Measurements from ENCODE around the gene GLB1L. TPM values are rescaled to one million over a fixed set of nuclear protein-coding genes. Genes with fewer than 3 reads are reported as not detected.

GLB1L gene
- total RNA-seq, 2 experiments from 2014 or later = 2.1 TPM

DNA sequence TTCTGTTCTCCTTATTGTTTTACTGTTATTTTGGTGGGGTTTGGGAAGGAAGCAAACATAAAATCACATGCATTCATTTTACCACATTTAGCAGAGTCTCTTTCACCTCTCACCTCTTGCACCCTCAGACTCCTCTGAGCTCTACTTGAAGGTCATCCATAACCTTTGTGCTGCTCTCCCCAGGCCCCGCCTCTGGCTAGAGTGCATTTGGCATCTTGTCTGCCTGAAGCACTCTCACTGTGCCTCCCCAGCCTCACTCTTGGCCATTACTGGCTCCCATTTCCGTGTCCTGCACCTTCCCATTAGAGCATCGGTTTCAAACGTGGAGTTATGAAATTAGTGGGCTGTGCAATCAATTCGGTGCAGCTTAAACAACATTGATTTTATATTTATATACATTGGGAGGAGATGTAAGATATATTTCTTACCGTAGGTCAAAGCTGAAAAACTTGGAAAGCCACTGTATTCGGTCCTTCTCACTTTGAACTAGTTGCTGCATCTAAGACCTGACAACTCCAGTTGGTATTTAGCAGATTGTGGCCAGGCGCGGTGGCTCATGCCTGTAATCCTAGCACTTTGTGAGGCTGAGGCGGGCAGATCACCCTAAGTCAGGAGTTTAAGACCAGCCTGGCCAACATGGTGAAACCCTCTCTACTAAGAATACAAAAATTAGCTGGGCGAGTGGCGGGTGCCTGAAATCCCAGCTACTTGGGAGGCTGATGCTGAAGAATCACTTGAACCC, 45.6 kb downstream of the GLB1L start:
- CTCF ChIA-PET = interaction anchor here (0.8 to 1.9 kb wide), 4 partner anchors 21 to 95 kb away, joined by 3 to 4 read pairs (median 3); no protein-coding TSS in a partner anchor
- no peak for DNase-seq
- H3K4me3 Mint-ChIP-seq = no peak overlapping the region
- intact Hi-C loops (cut with micrococcal nuclease) = no loop called here
- peaks cover 7% of the 10 kb centered on the region for H3K9me3 Mint-ChIP-seq
- H3K36me3 Mint-ChIP-seq (ENCODE audit: low read depth) = no peaks in the 10 kb centered on the region
- H3K27me3 Mint-ChIP-seq (ENCODE audit: low read depth) = no peaks in the 10 kb centered on the region
- no peak overlapping the region for H3K27ac Mint-ChIP-seq
- H3K4me1 Mint-ChIP-seq (ENCODE audit: low read depth) = peaks cover 12% of the 10 kb centered on the region

DNA sequence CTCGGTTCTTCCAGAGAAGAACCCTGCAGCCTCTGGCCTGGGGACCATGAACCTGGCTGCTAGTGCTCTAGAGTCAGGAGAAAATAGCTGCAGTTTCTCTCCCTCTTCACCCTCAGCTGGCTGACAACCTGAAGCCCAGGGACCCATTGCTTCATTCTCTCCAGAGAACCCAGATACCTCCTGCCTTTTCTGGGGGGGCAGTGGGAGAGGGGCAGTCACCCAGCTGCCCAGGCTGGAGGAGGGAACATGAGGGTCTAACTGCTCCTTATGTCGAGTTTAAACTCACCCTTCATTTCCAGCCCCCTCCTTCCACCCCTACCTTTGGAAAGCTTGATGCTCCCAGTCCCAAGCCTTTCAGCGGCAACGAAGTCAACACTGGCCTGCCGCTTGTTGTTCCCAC, 46.3 kb downstream of the GLB1L start:
- no peaks in the 10 kb centered on the region for H3K27me3 Mint-ChIP-seq (ENCODE audit: low read depth)
- CTCF ChIA-PET = interaction anchor here (0.8 to 1.0 kb wide), 3 partner anchors 20 to 96 kb away, joined by 3 read pairs; no protein-coding TSS in a partner anchor
- no peak overlapping the region for H3K27ac Mint-ChIP-seq
- H3K4me3 Mint-ChIP-seq = no peak overlapping the region
- H3K4me1 Mint-ChIP-seq (ENCODE audit: low read depth) = peaks cover 12% of the 10 kb centered on the region
- intact Hi-C loops (cut with micrococcal nuclease) = no loop called here
- no peaks in the 10 kb centered on the region for H3K36me3 Mint-ChIP-seq (ENCODE audit: low read depth)
- peaks cover 5% of the 10 kb centered on the region for H3K9me3 Mint-ChIP-seq
- no peak for DNase-seq

DNA sequence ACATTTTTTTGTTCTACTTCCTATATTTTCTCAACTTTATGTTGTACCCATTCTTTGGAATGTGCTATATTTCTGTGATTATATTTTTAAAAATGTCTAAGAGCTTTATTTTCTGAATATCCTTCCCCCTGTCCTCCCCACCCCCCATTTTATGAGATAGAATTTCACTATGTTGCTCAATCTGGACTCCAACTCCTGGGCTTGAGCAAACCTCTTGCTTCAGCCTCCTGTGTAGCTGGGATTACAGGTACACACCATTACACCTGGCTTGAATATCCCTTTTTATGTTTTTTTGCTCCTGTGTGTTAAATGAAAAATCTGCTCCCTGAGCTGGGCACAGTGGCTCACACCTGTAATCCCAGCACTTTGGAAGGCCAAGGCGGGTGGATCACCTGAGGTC, 47.9 kb downstream of the GLB1L start:
- Mint-ChIP-seq H3K4me1 (ENCODE audit: low read depth) (peaks cover 12% of the 10 kb centered on the region), H3K4me3 (no peak overlapping the region), H3K27ac (no peak overlapping the region), H3K9me3 (peaks cover 3% of the 10 kb centered on the region), H3K27me3 (ENCODE audit: low read depth) (no peaks in the 10 kb centered on the region), H3K36me3 (ENCODE audit: low read depth) (no peaks in the 10 kb centered on the region)
- CTCF ChIA-PET = interaction anchor here (0.7 to 1.1 kb wide), 3 partner anchors 9 to 104 kb away, joined by 3 read pairs; partner anchors contain the start of genes ANKZF1, ATG9A and ZFAND2B
- DNase-seq = no peak
- intact Hi-C loops (cut with micrococcal nuclease) = no loop called here

GRCh38 chr2:219186754-219187456, 58.3 kb downstream of the GLB1L start:
- intact Hi-C loops (cut with micrococcal nuclease) = loop anchor here (1.0 kb wide), 1 partner anchor 9 kb away; the partner anchor contains the start of gene RETREG2
- CTCF ChIA-PET = no interaction called here
- Mint-ChIP-seq H3K36me3 (ENCODE audit: low read depth) (peaks cover 10% of the 10 kb centered on the region), H3K4me3 (no peak overlapping the region), H3K27me3 (ENCODE audit: low read depth) (no peaks in the 10 kb centered on the region), H3K4me1 (ENCODE audit: low read depth) (peaks cover 24% of the 10 kb centered on the region), H3K9me3 (no peaks in the 10 kb centered on the region), H3K27ac (peak overlapping the region; percentile 82)
- DNase-seq = peak; percentile 68

Small RNA genes within 50 kb of the gene (microRNA-seq; reads per million reads assigned to microRNA genes)
- not detected for gene MIR153-1 (ENCODE audit: borderline microRNAs expressed, borderline replicate concordance)

Other genes with a start within 250 kb of the GLB1L start
- gene CFAP65, start 203.9 kb downstream of the GLB1L start, total RNA-seq = not detected
- not detected for gene IHH, start 184.5 kb downstream of the GLB1L start, total RNA-seq
- gene NHEJ1, start 84.6 kb downstream of the GLB1L start, total RNA-seq = 10 to 100 TPM; 24.4 to 26.6 TPM
- gene SLC23A3, start 75.4 kb downstream of the GLB1L start, total RNA-seq = under 1 TPM; 0.84 to 0.95 TPM
- 10 to 100 TPM; 27.0 to 31.4 TPM for gene CNPPD1, start 68.5 kb downstream of the GLB1L start, total RNA-seq
- 10 to 100 TPM; 44.0 to 44.1 TPM for gene RETREG2, start 67.2 kb downstream of the GLB1L start, total RNA-seq
- gene ZFAND2B, start 38.7 kb downstream of the GLB1L start, total RNA-seq = 10 to 100 TPM; 32.6 to 33.6 TPM
- 1 to 10 TPM; 7.0 to 7.5 TPM for gene ABCB6, start 26.5 kb downstream of the GLB1L start, total RNA-seq
- gene ATG9A, start 15.8 kb downstream of the GLB1L start, total RNA-seq = 10 to 100 TPM; 26.0 to 27.7 TPM
- 10 to 100 TPM; 87.7 to 88.5 TPM for gene ANKZF1, start 15.6 kb downstream of the GLB1L start, total RNA-seq
- gene STK16, start within 50 bp of the GLB1L start, total RNA-seq = 10 to 100 TPM; 33.7 to 35.5 TPM
- not detected for gene TUBA4B, start 7.8 kb upstream of the GLB1L start, total RNA-seq
- gene TUBA4A, start 8.5 kb upstream of the GLB1L start, total RNA-seq = 100 to 1,000 TPM; 112 to 116 TPM
- gene DNAJB2, start 33.9 kb upstream of the GLB1L start, total RNA-seq = 10 to 100 TPM; 24.6 to 24.9 TPM
- gene PTPRN, start 64.0 kb upstream of the GLB1L start, total RNA-seq = not detected
- not detected for gene RESP18, start 87.3 kb upstream of the GLB1L start, total RNA-seq
- 10 to 100 TPM; 67.1 to 74.2 TPM for gene DNPEP, start 142.5 kb upstream of the GLB1L start, total RNA-seq
- not detected for gene DES, start 172.9 kb upstream of the GLB1L start, total RNA-seq
- 1 to 10 TPM; 1.3 to 1.4 TPM for gene SPEG, start 189.4 kb upstream of the GLB1L start, total RNA-seq

Data from activated naive CD4-positive, alpha-beta T cell treated with anti-CD3 and anti-CD28 coated beads for 36 hours (primary cell).